ENCODE data around the gene PRDM1.

The PRDM1 gene

GRCh38 chr6:106081715-106082114, 4.4 kb upstream of the PRDM1 start:
- H3K9me3 ChIP-seq (ENCODE audit: control insufficient read depth, insufficient read depth, low read depth, low read length): no peaks in the 10 kb centered on the region
- ChIA-PET CTCF (interaction anchor here (1.1 kb wide), 1 partner anchor 598 kb away, joined by 3 read pairs; no protein-coding TSS in a partner anchor), POLR2A (no interaction called here)
- TF ChIP-seq PRDM10 (tag by site-specific recombination; IDR thresholded peaks at IDR 0.05) (peak; percentile 86), ZSCAN18 (tag by site-specific recombination; IDR thresholded peaks at IDR 0.05) (no peak)
- peaks cover 12% of the 10 kb centered on the region for H3K4me1 ChIP-seq (ENCODE audit: control insufficient read depth, insufficient read depth, low read length)
- H3K36me3 ChIP-seq (ENCODE audit: control insufficient read depth in 2 of 2, insufficient read depth in 1 of 2, low read length in 2 of 2): no peaks in the 10 kb centered on the region
- no peak overlapping the region for H3K27ac ChIP-seq (ENCODE audit: extremely low read depth, low read depth, low read length)
- no peak overlapping the region for H3K4me3 ChIP-seq (ENCODE audit: low read depth, low read length)

GRCh38 chr6:106082735-106083398, 3.3 kb upstream of the PRDM1 start:
- Histone ChIP-seq H3K4me1 (ENCODE audit: control insufficient read depth, insufficient read depth, low read length) (peaks cover 12% of the 10 kb centered on the region), H3K9me3 (ENCODE audit: control insufficient read depth, insufficient read depth, low read depth, low read length) (no peaks in the 10 kb centered on the region), H3K36me3 (ENCODE audit: control insufficient read depth in 2 of 2, insufficient read depth in 1 of 2, low read length in 2 of 2) (no peaks in the 10 kb centered on the region), H3K4me3 (ENCODE audit: low read depth, low read length) (no peak overlapping the region), H3K27ac (ENCODE audit: extremely low read depth, low read depth, low read length) (no peak overlapping the region)
- POLR2A ChIA-PET: no interaction called here
- CTCF ChIA-PET: interaction anchor here (0.5 to 2.3 kb wide), 6 partner anchors 79 to 1355 kb away, joined by 3 to 11 read pairs (median 8); no protein-coding TSS in a partner anchor
- TF ChIP-seq ZNF785 (tag by site-specific recombination; IDR thresholded peaks at IDR 0.05) (no peak), ZBTB11 (tag by site-specific recombination; conservative IDR thresholded peaks at IDR 0.05; ENCODE audit: low read depth) (no peak), ZBTB1 (tag by site-specific recombination; IDR thresholded peaks at IDR 0.05) (no peak), ZNF513 (tag by site-specific recombination; IDR thresholded peaks at IDR 0.05) (no peak), KLF8 (tag by site-specific recombination; IDR thresholded peaks at IDR 0.05) (no peak), ZBTB44 (tag by site-specific recombination; IDR thresholded peaks at IDR 0.05) (no peak), ZNF112 (tag by site-specific recombination; IDR thresholded peaks at IDR 0.05) (no peak), ZBTB49 (tag by site-specific recombination; IDR thresholded peaks at IDR 0.05; ENCODE audit: low read depth) (no peak), ZNF433 (tag by site-specific recombination; IDR thresholded peaks at IDR 0.05; ENCODE audit: low read depth) (no peak)
